Islet precursor cell (in vitro differentiated cells): ENCODE results near the gene PLXNA1.

ENCODE experiments used
- DNase-seq: peaks from one replicate; pipeline ENCODE4 v3.0.0-alpha.2; 2018

Gene PLXNA1

GRCh38 chr3:127003175-127003555 lies 20.2 kb downstream of the PLXNA1 start:
- no peak for DNase-seq

- DNase-seq = no peak
Observed at GRCh38 chr3:127003601-127004280, 20.8 kb downstream of the PLXNA1 start.

- DNase-seq = no peak
Observed at GRCh38 chr3:127004641-127005397, 21.9 kb downstream of the PLXNA1 start.

GRCh38 chr3:127005864-127006500 lies 23.1 kb downstream of the PLXNA1 start:
- DNase-seq = no peak

- DNase-seq = no peak
Observed at GRCh38 chr3:127006781-127007436, 24.0 kb downstream of the PLXNA1 start.

- no peak for DNase-seq
Observed at GRCh38 chr3:127008236-127008635, 25.3 kb downstream of the PLXNA1 start.

- DNase-seq = no peak
Observed at GRCh38 chr3:127009531-127009930, 26.6 kb downstream of the PLXNA1 start.

- no peak for DNase-seq
Observed at GRCh38 chr3:127011270-127011992, 28.5 kb downstream of the PLXNA1 start.

GRCh38 chr3:127012091-127012490 lies 29.2 kb downstream of the PLXNA1 start:
- no peak for DNase-seq

GRCh38 chr3:127013181-127013580 lies 30.3 kb downstream of the PLXNA1 start:
- DNase-seq = no peak

GRCh38 chr3:127013758-127014535 lies 31.0 kb downstream of the PLXNA1 start:
- no peak for DNase-seq

- no peak for DNase-seq
Observed at GRCh38 chr3:127014536-127015281, 31.8 kb downstream of the PLXNA1 start.

GRCh38 chr3:127015282-127016042 lies 32.5 kb downstream of the PLXNA1 start:
- DNase-seq = no peak

- no peak for DNase-seq
Observed at GRCh38 chr3:127016043-127016343, 33.1 kb downstream of the PLXNA1 start.

- no peak for DNase-seq
Observed at GRCh38 chr3:127016461-127016860, 33.5 kb downstream of the PLXNA1 start.

GRCh38 chr3:127017229-127017628 lies 34.3 kb downstream of the PLXNA1 start:
- DNase-seq = no peak

- DNase-seq = no peak
Observed at GRCh38 chr3:127017781-127018180, 34.9 kb downstream of the PLXNA1 start.

GRCh38 chr3:127018306-127018828 lies 35.5 kb downstream of the PLXNA1 start:
- no peak for DNase-seq

- DNase-seq = peak; percentile 82
Observed at GRCh38 chr3:127019449-127019848, 36.5 kb downstream of the PLXNA1 start.

GRCh38 chr3:127020543-127020942 lies 37.6 kb downstream of the PLXNA1 start:
- no peak for DNase-seq
